Limb (tissue), 2 donors: ENCODE data around the gene CIC.
A peak's percentile ranks its signal among the peaks of the same experiment; 100 is the strongest.

Experiments
- DNase-seq, 2 donors: peaks; one replicate each; pipeline ENCODE4 v3.0.0-alpha.2; 2016; ENCODE audit errors: extremely low spot score in 2 of 2

The CIC gene

DNA sequence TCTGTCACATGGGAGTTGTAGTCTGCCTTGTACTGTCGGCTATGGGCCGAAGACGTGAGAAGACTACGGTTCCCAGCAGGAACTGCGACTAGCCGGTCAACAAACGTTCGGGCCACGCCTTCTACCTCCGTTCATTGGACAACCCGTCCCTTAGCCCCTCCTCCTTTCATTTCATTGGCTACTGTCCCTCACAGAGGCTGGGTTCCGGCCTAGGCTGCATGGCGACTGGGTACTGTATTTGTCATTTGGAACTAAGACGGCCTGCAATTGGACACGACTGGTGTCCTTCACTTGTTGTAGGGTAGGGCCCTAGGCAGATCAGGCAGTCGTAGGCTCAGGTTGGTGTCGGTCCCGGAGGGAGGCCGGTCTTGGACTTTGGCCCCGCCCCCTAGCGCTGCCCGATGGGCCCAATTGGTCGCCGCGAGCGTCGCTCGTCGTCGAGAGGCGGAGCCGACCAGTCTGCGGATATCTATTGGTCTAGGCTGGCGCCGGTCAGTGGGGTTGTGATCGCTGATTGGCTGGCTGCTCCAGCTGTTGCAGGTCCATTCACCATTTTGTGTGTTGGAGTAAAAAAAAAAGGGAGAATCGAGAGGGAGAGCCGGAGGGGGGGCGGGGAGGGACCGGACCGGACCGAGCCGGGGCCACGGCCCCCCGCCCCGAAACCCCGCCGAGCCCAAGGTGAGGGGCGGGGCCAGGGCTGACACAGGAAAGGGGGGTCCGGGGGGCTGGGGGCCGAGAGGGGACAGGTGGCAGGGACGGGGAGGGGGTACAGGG lies at the start of gene CIC:
TSS of gene CIC (plus strand) at position 549 of the 774 bp plus-strand sequence. CDS start 2,532 bp downstream, outside the sequence.
- DNase-seq = peak; percentile 100

DNA sequence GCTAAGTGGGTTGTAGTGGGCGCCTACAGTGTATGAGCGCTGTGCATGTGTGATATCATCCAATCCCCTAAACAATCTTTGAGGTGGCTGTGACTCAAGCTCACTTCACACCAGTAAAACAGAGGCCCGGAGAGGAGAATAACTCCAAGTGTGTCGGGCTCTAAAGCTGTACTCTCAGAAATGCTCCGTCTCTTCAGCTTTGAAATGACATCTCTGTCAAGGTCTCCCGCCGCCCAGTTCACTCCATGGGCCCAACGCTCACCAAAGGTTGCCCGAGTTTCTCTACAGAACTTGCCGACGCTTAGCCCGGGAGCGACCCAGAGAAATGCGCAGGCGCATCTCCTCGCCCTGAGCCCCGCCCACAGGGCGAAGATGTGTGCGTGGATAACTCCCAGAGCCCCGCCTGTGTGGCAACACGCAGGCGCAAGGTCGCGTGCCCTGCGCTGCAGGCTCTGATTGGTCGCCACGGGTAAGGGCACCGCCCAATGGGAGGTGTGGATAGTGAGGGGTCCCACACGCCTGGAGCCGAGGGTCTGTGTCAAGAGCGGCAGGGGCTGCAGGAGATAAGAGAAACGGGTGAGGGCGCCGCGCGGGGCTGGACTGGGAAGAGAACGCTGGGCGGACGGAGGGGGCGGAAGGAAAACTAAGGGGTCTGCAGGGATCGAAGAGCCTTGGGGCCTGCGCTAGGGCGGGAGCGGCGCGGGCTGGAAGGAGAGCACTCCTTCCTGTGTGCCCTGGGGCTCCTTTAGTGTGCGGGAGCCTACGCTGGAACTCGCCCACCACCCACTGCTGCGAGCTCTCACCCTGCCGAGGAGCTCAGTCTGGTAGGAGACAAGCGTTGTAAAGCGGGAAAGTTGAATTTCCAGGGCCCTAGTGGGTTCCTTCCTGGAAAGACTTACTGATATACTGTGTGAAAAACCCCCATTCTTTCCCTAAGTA lies 49.0 kb upstream of the CIC start, which contains the start of gene ZNF526:
TSS of gene ZNF526 (plus strand) at position 501 of the 939 bp plus-strand sequence. CDS start 4,092 bp downstream, outside the sequence.
- peak; percentile 97 to 98 for DNase-seq

DNA sequence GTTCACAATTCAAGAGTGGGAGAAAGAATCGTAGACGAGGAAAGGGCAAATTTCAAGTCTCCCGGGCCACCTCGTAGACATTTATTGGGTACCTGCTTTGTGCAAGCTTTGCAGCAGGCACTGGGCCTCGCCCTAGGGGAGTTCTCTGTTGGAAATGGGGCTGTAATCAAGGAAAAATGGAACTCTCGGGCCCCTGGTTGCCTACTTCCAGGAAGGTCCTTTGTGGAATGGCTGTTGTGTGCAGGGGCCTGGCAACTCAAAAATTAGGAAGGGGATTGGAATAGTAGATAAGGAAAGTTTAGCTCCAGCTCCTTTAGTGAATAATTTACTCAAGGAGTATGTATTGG lies 48.3 kb upstream of the CIC start:
- DNase-seq = no peak

DNA sequence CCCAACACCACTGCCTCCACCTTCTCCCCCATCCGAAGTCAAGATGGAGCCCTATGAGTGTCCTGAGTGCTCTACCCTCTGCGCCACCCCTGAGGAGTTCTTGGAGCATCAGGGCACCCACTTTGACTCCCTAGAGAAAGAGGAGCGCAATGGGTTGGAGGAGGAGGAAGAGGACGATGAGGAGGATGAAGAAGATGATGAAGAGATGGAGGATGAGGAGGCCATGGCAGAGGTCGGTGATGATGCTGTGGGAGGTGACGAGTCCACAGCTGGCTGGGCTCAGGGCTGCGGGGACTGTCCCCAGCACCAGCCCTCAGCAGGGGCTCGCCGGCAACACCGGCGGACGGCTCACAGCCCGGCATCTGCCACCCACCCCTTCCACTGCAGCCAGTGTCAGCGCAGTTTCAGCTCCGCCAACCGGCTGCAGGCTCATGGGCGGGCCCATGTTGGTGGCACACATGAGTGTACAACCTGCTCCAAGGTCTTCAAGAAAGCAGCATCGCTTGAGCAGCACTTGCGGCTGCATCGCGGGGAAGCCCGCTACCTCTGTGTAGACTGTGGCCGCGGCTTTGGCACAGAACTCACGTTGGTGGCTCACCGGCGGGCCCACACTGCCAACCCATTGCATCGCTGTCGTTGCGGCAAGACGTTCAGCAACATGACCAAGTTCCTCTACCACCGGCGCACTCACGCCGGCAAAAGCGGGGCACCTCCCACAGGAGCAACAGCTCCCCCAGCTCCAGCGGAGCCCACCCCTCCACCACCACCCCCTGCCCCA lies 43.9 kb upstream of the CIC start:
- DNase-seq = no peak

DNA sequence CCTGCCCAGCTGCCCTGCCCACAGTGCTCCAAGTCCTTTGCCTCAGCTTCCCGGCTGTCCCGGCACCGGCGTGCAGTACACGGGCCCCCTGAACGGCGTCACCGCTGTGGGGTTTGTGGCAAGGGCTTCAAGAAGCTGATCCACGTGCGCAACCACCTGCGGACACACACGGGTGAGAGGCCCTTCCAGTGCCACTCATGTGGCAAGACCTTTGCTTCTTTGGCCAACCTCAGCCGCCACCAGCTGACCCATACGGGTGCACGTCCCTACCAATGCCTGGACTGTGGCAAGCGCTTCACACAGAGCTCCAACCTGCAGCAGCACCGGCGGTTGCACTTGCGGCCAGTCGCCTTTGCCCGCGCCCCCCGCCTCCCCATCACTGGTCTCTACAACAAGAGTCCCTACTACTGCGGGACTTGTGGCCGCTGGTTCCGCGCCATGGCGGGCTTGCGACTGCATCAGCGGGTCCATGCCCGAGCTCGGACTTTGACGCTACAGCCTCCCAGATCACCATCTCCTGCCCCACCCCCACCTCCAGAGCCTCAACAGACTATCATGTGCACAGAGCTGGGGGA lies 43.2 kb upstream of the CIC start:
- DNase-seq = no peak

DNA sequence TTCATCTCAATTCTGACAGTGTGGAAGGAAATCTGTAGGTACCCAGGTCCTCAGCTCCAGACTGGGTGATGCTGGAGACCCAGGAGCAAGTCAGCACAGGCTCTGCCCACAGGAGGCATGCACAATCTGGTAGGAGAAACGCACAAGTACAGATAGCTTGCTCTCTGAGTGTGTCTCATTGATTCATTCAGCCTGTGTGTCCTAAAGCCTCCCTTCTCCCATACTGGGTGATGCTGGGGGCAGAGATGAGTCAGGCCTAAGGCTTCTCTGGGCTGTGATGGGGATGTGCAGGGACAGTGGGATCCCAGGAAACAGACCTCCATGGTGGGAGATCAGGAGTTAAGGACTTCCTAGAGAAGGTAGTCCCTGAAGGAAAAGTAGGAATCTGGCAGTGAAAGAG lies 42.2 kb upstream of the CIC start:
- no peak for DNase-seq

DNA sequence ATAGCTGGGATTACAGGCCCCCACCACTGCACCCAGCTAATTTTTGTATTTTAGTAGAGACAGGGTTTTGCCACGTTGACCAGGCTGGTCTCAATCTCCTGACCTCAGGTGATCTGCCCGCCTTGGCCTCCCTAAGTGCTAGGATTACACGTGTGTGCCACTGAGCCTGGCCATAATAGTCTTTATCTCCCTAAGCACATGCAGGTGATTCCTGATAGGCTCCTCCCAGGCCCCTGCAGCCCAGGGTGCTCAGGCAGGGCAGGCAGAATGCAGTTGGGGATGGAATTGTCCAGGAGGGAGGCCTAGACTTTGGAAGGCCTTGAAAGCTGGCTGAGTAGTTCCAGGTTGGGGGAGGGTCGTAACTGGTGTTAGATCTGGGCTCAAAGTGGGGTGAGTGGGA lies 40.4 kb upstream of the CIC start:
- no peak for DNase-seq

DNA sequence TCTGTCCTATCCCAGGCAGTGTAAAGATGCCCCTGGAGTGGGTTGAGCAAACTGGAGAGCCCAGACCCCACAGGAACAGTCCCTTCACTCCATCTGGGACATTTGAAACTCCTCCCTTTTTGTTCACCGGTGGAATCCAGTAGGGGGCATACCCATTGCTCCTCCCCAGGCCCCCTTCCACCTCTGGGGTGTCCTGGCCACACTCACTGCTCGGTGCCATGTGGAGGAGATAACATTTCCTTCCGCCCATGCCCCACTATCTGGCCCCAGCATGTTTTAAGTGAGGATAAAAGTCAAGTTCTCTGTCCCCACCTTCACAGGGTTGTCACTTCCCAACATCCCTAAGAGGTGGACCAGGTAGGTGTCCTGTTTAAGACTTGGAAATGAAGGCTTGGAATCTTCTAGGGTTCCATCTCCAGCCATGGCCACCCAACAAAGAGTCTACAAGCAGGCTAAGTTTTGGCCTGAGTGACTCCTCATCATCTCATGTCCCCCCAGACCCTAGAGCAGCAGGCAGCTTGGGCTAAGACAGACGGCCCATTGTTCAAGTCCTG lies 39.7 kb upstream of the CIC start:
- DNase-seq = no peak

DNA sequence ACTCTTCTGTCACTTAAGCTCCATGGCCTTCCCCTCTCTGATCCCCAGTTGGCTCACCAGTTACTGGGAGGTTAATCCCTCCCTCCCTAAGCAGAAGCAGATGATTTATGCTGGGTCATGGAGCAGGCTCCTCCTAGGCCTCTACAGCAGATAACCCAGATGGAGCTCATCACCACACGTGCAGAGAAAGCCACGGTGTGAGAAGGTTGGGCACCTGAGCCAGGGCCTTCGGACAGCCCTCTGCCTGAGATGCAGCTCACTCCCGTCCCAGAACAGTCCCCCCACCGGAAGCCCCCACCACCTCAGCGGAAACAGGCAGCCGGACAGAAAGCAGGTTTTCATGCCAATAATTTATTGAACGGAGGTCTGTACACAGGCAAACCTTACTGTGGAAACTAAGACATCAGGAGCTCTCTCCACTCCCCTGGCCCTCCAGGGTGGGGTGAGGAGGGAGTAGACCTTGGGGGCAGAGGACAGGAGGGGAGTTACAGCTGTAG lies 39.1 kb upstream of the CIC start:
- no peak for DNase-seq

DNA sequence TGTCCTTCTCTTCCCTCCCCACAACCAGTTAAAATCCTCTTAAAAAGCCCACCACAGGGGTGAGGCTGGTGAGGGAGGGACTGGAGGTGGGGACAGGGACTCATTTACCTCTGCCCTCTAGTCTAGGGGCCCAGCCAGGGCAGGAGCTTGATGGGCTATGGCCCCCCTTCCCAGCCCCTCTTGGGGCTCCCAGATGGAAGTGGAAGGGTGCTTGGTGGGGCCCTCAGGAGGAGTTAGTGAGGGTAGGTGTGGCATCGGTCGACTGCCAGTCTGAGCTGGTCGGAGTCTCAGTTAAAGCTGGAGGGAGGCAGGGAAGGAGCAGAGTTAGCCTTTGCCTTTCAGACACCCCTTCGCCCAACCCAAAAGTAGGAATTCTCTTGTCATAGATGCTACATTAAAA lies 38.5 kb upstream of the CIC start:
- DNase-seq = no peak

DNA sequence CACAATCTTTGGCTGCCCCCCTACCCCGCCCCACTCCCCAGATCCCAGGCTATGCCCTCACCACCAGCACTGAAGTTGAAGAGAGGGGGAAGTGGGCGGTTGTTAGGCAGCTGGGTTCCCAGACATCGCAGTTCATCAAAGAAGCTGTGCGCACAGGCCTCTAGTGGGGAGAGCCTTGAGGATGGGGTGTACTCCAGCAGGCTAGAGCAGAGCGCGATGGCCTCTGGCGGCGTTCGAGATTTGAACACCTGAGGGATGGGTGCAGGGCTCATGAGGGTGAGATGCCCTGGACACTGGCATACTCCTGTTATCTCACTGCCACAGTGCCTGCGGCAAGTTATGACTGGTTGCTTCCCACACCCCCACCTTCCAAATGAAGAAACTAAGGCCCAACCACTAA lies 36.6 kb upstream of the CIC start:
- DNase-seq = no peak

DNA sequence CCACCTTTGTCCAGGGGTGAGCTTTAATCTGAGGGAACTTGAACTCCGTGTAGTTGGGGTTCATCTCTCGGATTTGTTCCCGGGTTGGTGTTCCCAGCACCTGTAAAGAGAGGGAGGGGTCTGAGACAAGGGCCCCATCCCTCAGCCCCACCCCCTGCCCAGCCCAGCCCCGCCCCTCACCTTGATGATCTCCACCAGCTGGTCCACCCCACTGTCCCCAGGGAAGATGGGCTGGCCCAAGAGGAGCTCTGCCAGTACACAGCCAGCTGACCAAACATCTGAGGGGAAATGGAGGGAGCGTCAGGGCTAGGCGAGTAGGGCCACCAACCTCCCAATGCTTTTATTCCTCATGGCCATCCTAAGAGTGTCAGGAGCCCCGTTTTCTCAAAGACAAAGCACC lies 35.9 kb upstream of the CIC start:
- DNase-seq = no peak

DNA sequence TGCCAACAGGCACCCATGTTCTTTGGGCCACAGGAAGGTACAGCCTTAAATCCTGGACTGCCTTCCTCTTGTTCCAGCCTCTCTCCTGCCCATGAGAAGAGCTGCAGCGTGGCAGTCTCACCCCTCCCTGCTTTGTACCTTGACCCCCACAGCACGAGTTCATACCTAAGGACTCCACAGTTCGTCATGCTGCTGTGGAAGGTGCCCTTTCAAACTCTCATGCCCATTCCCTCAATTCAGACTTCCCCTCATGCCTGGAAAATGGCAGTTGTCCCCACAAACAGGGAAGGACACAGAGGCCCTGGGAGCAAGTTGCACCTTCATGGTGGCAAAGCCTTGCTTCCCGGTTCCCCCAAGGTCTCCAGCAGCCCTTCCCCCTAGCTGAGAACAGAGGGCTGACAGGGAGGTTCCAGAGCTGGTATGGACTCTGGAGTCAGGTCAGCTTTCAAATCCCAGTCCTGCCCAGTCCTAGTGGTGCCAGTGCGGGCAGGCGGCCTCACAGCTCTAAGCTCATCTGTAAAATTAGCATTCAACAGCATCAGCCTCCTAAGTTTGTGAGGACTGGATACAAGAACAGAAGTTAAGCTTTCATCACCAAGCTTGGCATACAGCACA lies 35.3 kb upstream of the CIC start:
- no peak for DNase-seq

DNA sequence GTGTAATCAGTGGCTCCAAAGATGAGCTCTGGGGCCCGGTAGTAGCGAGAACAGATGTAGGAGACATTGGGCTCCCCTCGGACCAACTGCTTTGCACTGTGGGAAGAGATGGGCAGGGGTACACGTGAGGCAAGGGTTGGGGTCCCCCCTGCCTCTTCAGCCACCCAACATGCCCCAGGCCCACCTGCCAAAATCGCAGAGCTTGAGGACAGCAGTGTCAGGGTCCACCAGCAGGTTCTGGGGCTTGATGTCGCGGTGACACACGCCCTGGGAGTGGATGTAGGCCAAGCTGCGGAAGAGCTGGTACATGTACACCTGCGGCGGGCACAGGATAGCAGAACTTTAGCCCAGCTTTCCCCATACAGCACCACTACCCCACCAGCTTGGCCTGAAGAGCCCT lies 34.7 kb upstream of the CIC start:
- DNase-seq = no peak

DNA sequence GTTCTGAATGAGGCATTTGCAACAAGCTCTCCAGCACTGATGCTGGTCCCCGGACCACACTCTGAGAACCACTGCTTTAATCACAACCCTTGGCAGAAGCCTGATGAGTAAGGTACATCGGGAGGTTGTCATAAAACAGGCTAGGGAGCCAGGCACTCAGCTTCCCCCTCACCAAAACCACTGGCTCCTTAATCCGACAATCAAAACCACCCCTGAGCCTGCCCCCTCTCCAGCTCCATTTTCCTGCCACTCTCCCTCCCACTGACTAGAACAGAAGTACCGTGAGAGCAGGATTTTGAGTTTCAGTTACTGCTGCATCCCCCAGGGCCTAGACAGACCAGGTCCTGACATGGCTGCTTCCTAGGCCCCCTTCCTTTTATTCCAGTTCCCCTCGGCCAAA lies 33.9 kb upstream of the CIC start:
- no peak for DNase-seq

DNA sequence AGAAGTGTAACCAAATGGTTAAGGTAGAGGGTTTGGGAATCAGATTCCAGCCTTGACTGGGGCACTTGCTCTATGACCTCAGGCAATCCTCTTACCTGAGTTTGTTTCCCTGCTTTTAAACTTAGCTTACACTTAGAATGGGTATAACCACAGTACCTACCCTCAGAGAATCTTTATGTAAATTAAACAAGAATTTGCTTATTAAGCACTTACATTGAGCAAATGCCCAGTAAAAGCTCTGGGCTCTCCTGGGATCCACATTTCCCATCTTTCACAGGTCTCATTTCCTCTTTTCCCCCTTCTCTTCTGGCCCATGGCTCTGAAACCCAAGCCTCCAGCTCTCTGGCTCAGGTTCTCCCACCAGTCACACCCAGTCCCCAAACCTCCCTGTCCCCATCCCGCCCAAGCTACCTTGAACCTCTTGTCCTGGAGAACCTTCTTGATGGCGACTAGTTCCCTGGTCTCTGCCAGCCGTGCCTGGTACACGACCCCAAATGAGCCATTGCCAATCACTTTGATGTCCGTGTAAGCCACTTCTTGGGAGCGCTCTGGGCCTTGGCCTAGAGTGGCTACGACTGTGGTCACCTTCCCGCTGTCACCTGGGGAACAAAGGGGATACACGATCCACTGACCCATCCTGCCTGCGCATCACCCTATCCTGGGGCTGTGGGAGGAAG lies 29.4 kb upstream of the CIC start:
- no peak for DNase-seq

DNA sequence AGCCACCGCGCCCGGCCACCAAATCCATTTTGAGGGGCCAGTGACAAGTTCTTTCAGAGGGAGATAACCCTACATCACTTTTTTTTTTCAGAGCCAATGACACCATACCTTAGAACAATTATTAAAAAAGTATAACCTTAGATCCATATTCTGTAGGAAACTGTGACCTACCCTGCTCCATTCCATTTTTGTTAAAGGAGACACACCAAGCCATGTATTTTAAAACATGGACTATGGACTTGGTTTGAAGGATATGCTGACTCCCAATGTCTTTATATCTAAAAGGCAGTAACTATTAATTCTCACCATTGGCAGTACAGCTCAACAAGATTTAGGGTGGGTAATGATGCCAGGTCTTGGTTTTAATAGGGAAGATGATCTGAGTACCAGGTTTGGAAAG lies 27.8 kb upstream of the CIC start:
- no peak for DNase-seq

DNA sequence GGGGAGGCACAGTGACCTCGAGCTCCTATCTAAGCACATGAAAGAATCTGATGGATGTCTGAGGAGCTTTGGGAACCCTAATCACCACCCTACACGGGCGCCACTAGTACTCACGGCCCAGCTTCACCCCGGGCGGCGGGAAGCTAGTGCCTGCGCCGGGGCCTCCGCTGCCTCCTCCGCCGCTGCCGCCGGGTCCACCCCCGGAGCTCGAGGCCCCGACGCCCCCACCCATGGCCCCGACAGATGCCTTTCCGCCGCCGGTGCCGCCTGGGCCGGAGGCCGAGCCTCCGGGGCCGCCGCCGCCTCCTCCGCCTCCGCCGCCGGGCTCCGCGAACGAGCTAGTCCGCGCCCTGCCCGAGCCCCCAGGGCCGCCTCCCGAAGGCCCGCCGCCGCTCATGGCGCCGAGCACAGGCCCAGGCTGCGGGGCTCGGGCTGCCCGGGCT lies 27.0 kb upstream of the CIC start:
- no peak for DNase-seq

DNA sequence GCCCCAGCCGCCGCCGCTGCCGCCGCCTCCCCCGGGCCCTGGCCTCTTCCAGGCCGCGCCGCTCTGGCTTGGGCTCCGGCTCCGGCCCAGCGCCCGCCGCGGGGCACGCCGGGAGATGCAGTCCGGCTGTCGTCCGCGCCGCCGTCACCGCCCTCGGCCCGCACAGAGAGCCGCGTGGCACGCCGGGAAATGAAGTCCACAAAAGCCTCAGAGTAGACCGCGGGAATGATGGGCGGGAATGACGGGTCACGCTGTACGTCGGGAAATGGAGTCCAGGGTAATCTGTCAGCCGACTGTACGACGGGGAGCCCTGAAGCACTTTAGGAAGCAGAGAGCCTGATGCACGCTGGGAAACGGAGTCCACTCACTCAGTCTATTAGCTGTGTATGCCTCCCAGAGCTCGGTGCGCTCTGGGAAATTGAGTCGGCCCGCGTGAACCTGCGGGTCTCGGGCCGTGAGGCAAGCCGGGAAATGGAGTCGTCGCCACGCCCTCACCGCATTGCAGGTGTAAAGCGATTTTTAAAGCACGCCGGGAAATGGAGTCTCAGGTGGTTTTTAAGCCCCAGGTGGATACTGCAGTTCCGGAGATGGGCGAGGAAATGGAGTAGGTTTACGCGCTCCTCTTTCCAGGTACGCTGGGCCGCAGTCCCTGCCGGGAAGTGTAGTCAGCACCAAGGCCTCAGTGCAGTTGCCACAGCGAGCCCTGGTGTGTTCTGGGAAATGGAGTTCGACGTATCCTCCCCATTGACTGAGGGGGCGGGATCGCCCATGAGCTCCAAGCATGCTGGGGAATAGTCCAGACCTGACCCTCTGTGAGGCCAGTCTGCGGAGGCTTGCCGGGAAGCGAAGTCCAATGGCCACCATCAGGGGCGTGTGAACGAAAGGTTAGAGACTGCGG lies 26.3 kb upstream of the CIC start, which contains the start of gene GSK3A:
TSS of gene GSK3A (minus strand) at position 91 of the 898 bp plus-strand sequence. CDS start 137 bp downstream, outside the sequence.
- DNase-seq = peak; percentile 98 to 99
